WTC11 (cell line): ENCODE results near the gene FMN2. TPM values are rescaled to one million over a fixed set of nuclear protein-coding genes. Genes with fewer than 3 reads are reported as not detected.

Experiments used
- ATAC-seq: fragments of 200-7000 bp; cut with Tn5 transposase; 2 replicates; pipeline ENCODE4 v1.10.0; 2021; ENCODE audit warnings: mild to moderate bottlenecking, moderate library complexity
- CTCF ChIA-PET: fragments of 300-600 bp; sonication (Branson Sonifier 250); formaldehyde crosslinking; loops from one replicate; lab custom pipeline; 2021; ENCODE audit warnings: antibody characterized with exemption; lab: Charles Lee
- POLR2A ChIA-PET: fragments of 350-600 bp; sonication (Branson Sonifier 250); formaldehyde crosslinking; loops from one replicate; lab custom pipeline; 2021; ENCODE audit warnings: antibody characterized with exemption; lab: Charles Lee
- DNase-seq: peaks from one replicate; pipeline ENCODE4 v3.0.0; 2021; ENCODE audit warnings: low spot score
- H3K27ac Mint-ChIP-seq: 2 replicates; pipeline ENCODE4 v1.8.0; 2021; ENCODE audit warnings: mixed read lengths
- H3K27me3 Mint-ChIP-seq: 2 replicates; pipeline ENCODE4 v1.8.0; 2021; ENCODE audit warnings: low read depth, mild to moderate bottlenecking, moderate library complexity, mixed read lengths
- H3K36me3 Mint-ChIP-seq: 2 replicates; pipeline ENCODE4 v1.8.0; 2021; ENCODE audit warnings: mixed read lengths
- H3K4me1 Mint-ChIP-seq: 2 replicates; pipeline ENCODE4 v1.8.0; 2022; ENCODE audit warnings: mixed read lengths
- H3K4me3 Mint-ChIP-seq: 2 replicates; pipeline ENCODE4 v1.8.0; 2021; ENCODE audit warnings: mild to moderate bottlenecking, moderate library complexity, mixed read lengths
- H3K9me3 Mint-ChIP-seq: 2 replicates; pipeline ENCODE4 v1.8.0; 2021; ENCODE audit warnings: mixed read lengths
- CREM ChIP-seq: sonication (generic); formaldehyde crosslinking; IDR thresholded peaks from 2 replicates; pipeline ENCODE4 v1.8.1; 2022; ENCODE audit warnings: mild to moderate bottlenecking, missing genetic modification reagents, moderate library complexity
- FOXK1 ChIP-seq: sonication (generic); formaldehyde crosslinking; IDR thresholded peaks from 2 replicates; pipeline ENCODE4 v1.8.0; 2022; ENCODE audit warnings: mild to moderate bottlenecking, moderate library complexity, missing genetic modification reagents
- GABPB1 ChIP-seq: sonication (generic); formaldehyde crosslinking; IDR thresholded peaks from 2 replicates; pipeline ENCODE4 v1.8.1; 2023; ENCODE audit warnings: mild to moderate bottlenecking, missing genetic modification reagents
- GTF2I ChIP-seq: fragments of 250-450 bp; sonication (Bioruptor Pico); conservative IDR thresholded peaks from 2 replicates; pipeline ENCODE4 v1.4.0; 2021; ENCODE audit warnings: mild to moderate bottlenecking
- JAZF1 ChIP-seq: fragments of 250-450 bp; sonication (Bioruptor Pico); IDR thresholded peaks from 2 replicates; pipeline ENCODE4 v1.9.0; 2021; ENCODE audit warnings: moderate library complexity, mild to moderate bottlenecking, inconsistent platforms
- MYBL2 ChIP-seq: sonication (generic); formaldehyde crosslinking; IDR thresholded peaks from 2 replicates; pipeline ENCODE4 v1.8.1; 2023; ENCODE audit warnings: mild to moderate bottlenecking, moderate library complexity, missing genetic modification reagents
- NFYB ChIP-seq: sonication (generic); formaldehyde crosslinking; conservative IDR thresholded peaks from 2 replicates; pipeline ENCODE4 v1.8.0; 2022; ENCODE audit warnings: low read depth, missing genetic modification reagents
- NR1H2 ChIP-seq: sonication (generic); formaldehyde crosslinking; IDR thresholded peaks from 2 replicates; pipeline ENCODE4 v1.9.0; 2021; ENCODE audit warnings: mild to moderate bottlenecking, moderate library complexity, missing genetic modification reagents
- USF1 ChIP-seq: sonication (generic); formaldehyde crosslinking; IDR thresholded peaks from 2 replicates; pipeline ENCODE4 v1.8.0; 2022; ENCODE audit warnings: mild to moderate bottlenecking, missing genetic modification reagents
- ZNF263 ChIP-seq: sonication (generic); formaldehyde crosslinking; IDR thresholded peaks from 2 replicates; pipeline ENCODE4 v1.8.1; 2022; ENCODE audit warnings: low read depth, mild to moderate bottlenecking, moderate library complexity, missing genetic modification reagents
- ZNF396 ChIP-seq: fragments of 250-450 bp; sonication (Bioruptor Pico); IDR thresholded peaks from 2 replicates; pipeline ENCODE4 v1.8.0; 2021; ENCODE audit warnings: mild to moderate bottlenecking, moderate library complexity, borderline replicate concordance
- ZNF671 ChIP-seq: fragments of 250-450 bp; sonication (Bioruptor Pico); IDR thresholded peaks from 2 replicates; pipeline ENCODE4 v1.8.0; 2021; ENCODE audit warnings: mild to moderate bottlenecking
- total RNA-seq: library from RNA; stranded (reverse); gene quantifications from 3 replicates; pipeline ENCODE4 v1.2.3, GENCODE V29; 2021
- TF ChIP-seq, protein P1 (sequence below): sonication (generic); formaldehyde crosslinking; IDR thresholded peaks from 2 replicates; pipeline ENCODE4 v1.8.0; 2022; ENCODE audit warnings: missing genetic modification reagents
- TF ChIP-seq, protein P2 (sequence below): fragments of 250-450 bp; sonication (Bioruptor Pico); IDR thresholded peaks from 2 replicates; pipeline ENCODE4 v2.1.2; 2022; ENCODE audit warnings: mild to moderate bottlenecking, moderate library complexity
- TF ChIP-seq, protein P3 (sequence below): sonication (generic); formaldehyde crosslinking; IDR thresholded peaks from 2 replicates; pipeline ENCODE4 v1.8.1; 2023; ENCODE audit warnings: mild to moderate bottlenecking, moderate library complexity, missing genetic modification reagents
- TF ChIP-seq, protein P4 (sequence below): fragments of 250-450 bp; sonication (Bioruptor Pico); IDR thresholded peaks from 2 replicates; pipeline ENCODE4 v1.9.0; 2021; ENCODE audit warnings: mild to moderate bottlenecking
- TF ChIP-seq, protein P5 (sequence below): sonication (generic); formaldehyde crosslinking; IDR thresholded peaks from 2 replicates; pipeline ENCODE4 v1.8.1; 2022; ENCODE audit warnings: mild to moderate bottlenecking, missing genetic modification reagents, moderate library complexity, borderline replicate concordance
- TF ChIP-seq, protein P6 (sequence below): sonication (generic); formaldehyde crosslinking; IDR thresholded peaks from 2 replicates; pipeline ENCODE4 v1.8.0; 2022; ENCODE audit warnings: mild to moderate bottlenecking, missing genetic modification reagents

FMN2 gene
- total RNA-seq, 1 experiment from 2014 or later, result 1.8 TPM

DNA sequence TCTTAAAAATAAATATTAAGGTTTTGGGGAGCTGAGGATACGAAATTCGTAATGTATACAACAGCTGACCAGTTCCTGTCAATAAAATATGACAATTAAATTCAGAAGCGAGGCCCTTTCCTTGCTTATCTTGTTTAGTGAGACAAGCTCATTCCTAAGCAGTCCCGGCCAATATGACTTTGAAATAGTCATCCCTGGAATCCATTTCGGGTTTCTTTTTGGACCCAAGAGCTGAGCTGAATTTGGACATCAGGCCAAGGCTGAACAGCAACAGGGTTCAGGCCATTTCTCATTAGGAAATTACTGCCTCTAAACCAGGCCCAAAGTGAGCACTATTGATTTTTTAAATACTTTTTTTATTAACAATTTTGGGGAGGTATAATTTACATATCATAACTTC lies 17.3 kb upstream of the FMN2 start:
- CTCF ChIA-PET, result interaction anchor here (0.5 to 0.7 kb wide), 2 partner anchors 123 to 590 kb away, joined by 3 to 4 read pairs; no protein-coding TSS in a partner anchor
- DNase-seq (no peak), ATAC-seq (no peak)
- Mint-ChIP-seq H3K4me1 (peaks cover 39% of the 10 kb centered on the region), H3K27ac (no peak overlapping the region), H3K36me3 (peaks cover 22% of the 10 kb centered on the region), H3K4me3 (no peak overlapping the region), H3K27me3 (no peaks in the 10 kb centered on the region), H3K9me3 (peaks cover 36% of the 10 kb centered on the region)
- POLR2A ChIA-PET, result no interaction called here
- TF ChIP-seq, protein P1, sequence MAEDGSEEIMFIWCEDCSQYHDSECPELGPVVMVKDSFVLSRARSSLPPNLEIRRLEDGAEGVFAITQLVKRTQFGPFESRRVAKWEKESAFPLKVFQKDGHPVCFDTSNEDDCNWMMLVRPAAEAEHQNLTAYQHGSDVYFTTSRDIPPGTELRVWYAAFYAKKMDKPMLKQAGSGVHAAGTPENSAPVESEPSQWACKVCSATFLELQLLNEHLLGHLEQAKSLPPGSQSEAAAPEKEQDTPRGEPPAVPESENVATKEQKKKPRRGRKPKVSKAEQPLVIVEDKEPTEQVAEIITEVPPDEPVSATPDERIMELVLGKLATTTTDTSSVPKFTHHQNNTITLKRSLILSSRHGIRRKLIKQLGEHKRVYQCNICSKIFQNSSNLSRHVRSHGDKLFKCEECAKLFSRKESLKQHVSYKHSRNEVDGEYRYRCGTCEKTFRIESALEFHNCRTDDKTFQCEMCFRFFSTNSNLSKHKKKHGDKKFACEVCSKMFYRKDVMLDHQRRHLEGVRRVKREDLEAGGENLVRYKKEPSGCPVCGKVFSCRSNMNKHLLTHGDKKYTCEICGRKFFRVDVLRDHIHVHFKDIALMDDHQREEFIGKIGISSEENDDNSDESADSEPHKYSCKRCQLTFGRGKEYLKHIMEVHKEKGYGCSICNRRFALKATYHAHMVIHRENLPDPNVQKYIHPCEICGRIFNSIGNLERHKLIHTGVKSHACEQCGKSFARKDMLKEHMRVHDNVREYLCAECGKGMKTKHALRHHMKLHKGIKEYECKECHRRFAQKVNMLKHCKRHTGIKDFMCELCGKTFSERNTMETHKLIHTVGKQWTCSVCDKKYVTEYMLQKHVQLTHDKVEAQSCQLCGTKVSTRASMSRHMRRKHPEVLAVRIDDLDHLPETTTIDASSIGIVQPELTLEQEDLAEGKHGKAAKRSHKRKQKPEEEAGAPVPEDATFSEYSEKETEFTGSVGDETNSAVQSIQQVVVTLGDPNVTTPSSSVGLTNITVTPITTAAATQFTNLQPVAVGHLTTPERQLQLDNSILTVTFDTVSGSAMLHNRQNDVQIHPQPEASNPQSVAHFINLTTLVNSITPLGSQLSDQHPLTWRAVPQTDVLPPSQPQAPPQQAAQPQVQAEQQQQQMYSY, result peak; percentile 70
- no peak for TF ChIP-seq ZNF671 (CRISPR knock-in tag)

GRCh38 chr1:240074908-240075307 lies 16.8 kb upstream of the FMN2 start:
- Mint-ChIP-seq H3K27ac (no peak overlapping the region), H3K4me1 (peaks cover 39% of the 10 kb centered on the region), H3K27me3 (no peaks in the 10 kb centered on the region), H3K9me3 (peaks cover 39% of the 10 kb centered on the region), H3K4me3 (no peak overlapping the region), H3K36me3 (peaks cover 25% of the 10 kb centered on the region)
- ATAC-seq (no peak), DNase-seq (no peak)
- TF ChIP-seq, protein P2, sequence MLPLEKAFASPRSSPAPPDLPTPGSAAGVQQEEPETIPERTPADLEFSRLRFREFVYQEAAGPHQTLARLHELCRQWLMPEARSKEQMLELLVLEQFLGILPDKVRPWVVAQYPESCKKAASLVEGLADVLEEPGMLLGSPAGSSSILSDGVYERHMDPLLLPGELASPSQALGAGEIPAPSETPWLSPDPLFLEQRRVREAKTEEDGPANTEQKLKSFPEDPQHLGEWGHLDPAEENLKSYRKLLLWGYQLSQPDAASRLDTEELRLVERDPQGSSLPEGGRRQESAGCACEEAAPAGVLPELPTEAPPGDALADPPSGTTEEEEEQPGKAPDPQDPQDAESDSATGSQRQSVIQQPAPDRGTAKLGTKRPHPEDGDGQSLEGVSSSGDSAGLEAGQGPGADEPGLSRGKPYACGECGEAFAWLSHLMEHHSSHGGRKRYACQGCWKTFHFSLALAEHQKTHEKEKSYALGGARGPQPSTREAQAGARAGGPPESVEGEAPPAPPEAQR (CRISPR knock-in tag), result no peak
- TF ChIP-seq, protein P3, sequence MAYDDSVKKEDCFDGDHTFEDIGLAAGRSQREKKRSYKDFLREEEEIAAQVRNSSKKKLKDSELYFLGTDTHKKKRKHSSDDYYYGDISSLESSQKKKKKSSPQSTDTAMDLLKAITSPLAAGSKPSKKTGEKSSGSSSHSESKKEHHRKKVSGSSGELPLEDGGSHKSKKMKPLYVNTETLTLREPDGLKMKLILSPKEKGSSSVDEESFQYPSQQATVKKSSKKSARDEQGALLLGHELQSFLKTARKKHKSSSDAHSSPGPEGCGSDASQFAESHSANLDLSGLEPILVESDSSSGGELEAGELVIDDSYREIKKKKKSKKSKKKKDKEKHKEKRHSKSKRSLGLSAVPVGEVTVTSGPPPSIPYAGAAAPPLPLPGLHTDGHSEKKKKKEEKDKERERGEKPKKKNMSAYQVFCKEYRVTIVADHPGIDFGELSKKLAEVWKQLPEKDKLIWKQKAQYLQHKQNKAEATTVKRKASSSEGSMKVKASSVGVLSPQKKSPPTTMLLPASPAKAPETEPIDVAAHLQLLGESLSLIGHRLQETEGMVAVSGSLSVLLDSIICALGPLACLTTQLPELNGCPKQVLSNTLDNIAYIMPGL (CRISPR knock-in tag), result no peak
- TF ChIP-seq GTF2I (CRISPR knock-in tag) (no peak), ZNF396 (CRISPR knock-in tag) (no peak), NR1H2 (CRISPR knock-in tag) (no peak), MYBL2 (CRISPR knock-in tag) (no peak), GABPB1 (CRISPR knock-in tag) (no peak), ZNF263 (CRISPR knock-in tag) (no peak)
- ChIA-PET CTCF (interaction anchor here (0.5 to 0.7 kb wide), 2 partner anchors 123 to 590 kb away, joined by 3 to 4 read pairs; no protein-coding TSS in a partner anchor), POLR2A (no interaction called here)

DNA sequence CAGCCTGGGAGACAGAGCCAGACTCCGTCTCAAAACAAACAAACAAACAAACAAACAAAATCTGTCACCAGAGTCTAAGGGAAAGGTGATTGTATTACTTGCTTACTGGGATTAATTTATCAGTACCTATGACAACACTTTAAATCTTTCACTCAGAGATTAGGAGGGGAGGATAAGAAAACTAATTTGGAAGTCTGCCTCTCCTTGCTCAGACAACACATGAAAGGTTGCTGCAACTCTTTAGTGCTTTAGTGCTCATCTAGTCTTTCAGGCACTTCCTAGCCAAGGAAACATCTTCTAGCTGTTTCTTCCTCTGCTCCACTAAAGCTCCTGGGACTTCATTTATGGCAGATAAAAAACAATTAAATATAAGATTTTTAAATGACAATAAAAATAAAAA lies 7.3 kb upstream of the FMN2 start:
- no peak overlapping the region for H3K4me3 Mint-ChIP-seq
- TF ChIP-seq USF1 (CRISPR knock-in tag) (no peak), JAZF1 (CRISPR knock-in tag) (no peak), ZNF671 (CRISPR knock-in tag) (no peak), FOXK1 (CRISPR knock-in tag) (no peak), CREM (no peak), NFYB (CRISPR knock-in tag) (no peak)
- TF ChIP-seq, protein P4, sequence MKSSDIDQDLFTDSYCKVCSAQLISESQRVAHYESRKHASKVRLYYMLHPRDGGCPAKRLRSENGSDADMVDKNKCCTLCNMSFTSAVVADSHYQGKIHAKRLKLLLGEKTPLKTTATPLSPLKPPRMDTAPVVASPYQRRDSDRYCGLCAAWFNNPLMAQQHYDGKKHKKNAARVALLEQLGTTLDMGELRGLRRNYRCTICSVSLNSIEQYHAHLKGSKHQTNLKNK, result no peak
- TF ChIP-seq, protein P5, sequence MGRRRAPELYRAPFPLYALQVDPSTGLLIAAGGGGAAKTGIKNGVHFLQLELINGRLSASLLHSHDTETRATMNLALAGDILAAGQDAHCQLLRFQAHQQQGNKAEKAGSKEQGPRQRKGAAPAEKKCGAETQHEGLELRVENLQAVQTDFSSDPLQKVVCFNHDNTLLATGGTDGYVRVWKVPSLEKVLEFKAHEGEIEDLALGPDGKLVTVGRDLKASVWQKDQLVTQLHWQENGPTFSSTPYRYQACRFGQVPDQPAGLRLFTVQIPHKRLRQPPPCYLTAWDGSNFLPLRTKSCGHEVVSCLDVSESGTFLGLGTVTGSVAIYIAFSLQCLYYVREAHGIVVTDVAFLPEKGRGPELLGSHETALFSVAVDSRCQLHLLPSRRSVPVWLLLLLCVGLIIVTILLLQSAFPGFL (CRISPR knock-in tag), result no peak
- TF ChIP-seq, protein P6, sequence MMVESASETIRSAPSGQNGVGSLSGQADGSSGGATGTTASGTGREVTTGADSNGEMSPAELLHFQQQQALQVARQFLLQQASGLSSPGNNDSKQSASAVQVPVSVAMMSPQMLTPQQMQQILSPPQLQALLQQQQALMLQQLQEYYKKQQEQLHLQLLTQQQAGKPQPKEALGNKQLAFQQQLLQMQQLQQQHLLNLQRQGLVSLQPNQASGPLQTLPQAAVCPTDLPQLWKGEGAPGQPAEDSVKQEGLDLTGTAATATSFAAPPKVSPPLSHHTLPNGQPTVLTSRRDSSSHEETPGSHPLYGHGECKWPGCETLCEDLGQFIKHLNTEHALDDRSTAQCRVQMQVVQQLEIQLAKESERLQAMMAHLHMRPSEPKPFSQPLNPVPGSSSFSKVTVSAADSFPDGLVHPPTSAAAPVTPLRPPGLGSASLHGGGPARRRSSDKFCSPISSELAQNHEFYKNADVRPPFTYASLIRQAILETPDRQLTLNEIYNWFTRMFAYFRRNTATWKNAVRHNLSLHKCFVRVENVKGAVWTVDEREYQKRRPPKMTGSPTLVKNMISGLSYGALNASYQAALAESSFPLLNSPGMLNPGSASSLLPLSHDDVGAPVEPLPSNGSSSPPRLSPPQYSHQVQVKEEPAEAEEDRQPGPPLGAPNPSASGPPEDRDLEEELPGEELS, result no peak
- H3K9me3 Mint-ChIP-seq, result peaks cover 7% of the 10 kb centered on the region
- POLR2A ChIA-PET, result no interaction called here
- H3K4me1 Mint-ChIP-seq, result peaks cover 12% of the 10 kb centered on the region
- H3K36me3 Mint-ChIP-seq, result peaks cover 4% of the 10 kb centered on the region
- DNase-seq (no peak), ATAC-seq (peak; percentile 60)
- no peak overlapping the region for H3K27ac Mint-ChIP-seq
- CTCF ChIA-PET, result interaction anchor here (1.4 kb wide), 1 partner anchor 8 kb away, joined by 4 read pairs; the partner anchor contains the start of gene FMN2
- peaks cover 4% of the 10 kb centered on the region; the same call in 1 of the 2 replicates for H3K27me3 Mint-ChIP-seq
